IMR-90 (cell line): ENCODE measurements around the gene PLA2G4B. TPM values are rescaled to one million over a fixed set of nuclear protein-coding genes. Genes with fewer than 3 reads are reported as not detected.

Experiments
- ATAC-seq: fragments of 200-7000 bp; cut with Tn5 transposase; 2 replicates; pipeline ENCODE4 v1.9.1; 2020; ENCODE audit warnings: low read depth, mild to moderate bottlenecking, moderate library complexity
- BruUV-seq: library from RNA; stranded (reverse); fragments of 400-500 nt; replicated peaks from 2 replicates; lab custom pipeline; 2021; lab: Mats Ljungman, UMichigan
- CTCF ChIA-PET: fragments of 300-600 bp; formaldehyde crosslinking; extraction: SDS; loops from one replicate; lab custom pipeline; 2021; ENCODE audit warnings: antibody characterized with exemption; lab: Yijun Ruan, JAX
- POLR2A ChIA-PET: fragments of 300-600 bp; sonication (Branson Sonifier 250); formaldehyde crosslinking; loops from one replicate; lab custom pipeline; 2022; ENCODE audit warnings: antibody characterized with exemption; ENCODE audit not compliant: unreplicated experiment; lab: Charles Lee
- DNase-seq: peaks from one replicate; pipeline ENCODE4 v3.0.0; 2013
- H2AFZ ChIP-seq: replicated peaks from 2 replicates; pipeline ENCODE3; 2013; ENCODE audit warnings: low read length, mild to moderate bottlenecking; ENCODE audit not compliant: poor library complexity
- H2AK5ac ChIP-seq: 2 replicates; pipeline ENCODE4 v1.6.1; 2013; ENCODE audit warnings: low read depth, low read length, inconsistent platforms
- H2AK9ac ChIP-seq: replicated peaks from 2 replicates; pipeline ENCODE3; 2013; ENCODE audit warnings: mild to moderate bottlenecking, low read depth, low read length, moderate library complexity; ENCODE audit not compliant: poor library complexity
- H2BK120ac ChIP-seq: 2 replicates; pipeline ENCODE4 v1.6.1; 2013; ENCODE audit warnings: low read depth, low read length, inconsistent platforms
- H2BK15ac ChIP-seq: 3 replicates; pipeline ENCODE4 v1.6.1; 2013; ENCODE audit warnings: low read depth, low read length, inconsistent platforms
- H2BK20ac ChIP-seq: 2 replicates; pipeline ENCODE4 v1.6.1; 2013; ENCODE audit warnings: low read depth, mild to moderate bottlenecking, inconsistent platforms, low read length, moderate library complexity
- H2BK5ac ChIP-seq: 2 replicates; pipeline ENCODE4 v1.6.1; 2013; ENCODE audit warnings: mild to moderate bottlenecking, low read depth, low read length, inconsistent platforms; ENCODE audit not compliant: poor library complexity, severe bottlenecking
- H3K14ac ChIP-seq: replicated peaks from 2 replicates; pipeline ENCODE4 v1.6.1; 2013; ENCODE audit warnings: low read depth, low read length, inconsistent platforms
- H3K18ac ChIP-seq: 2 replicates; pipeline ENCODE4 v1.6.1; 2013; ENCODE audit warnings: low read depth, low read length, control low read depth
- H3K23ac ChIP-seq: 2 replicates; pipeline ENCODE4 v1.6.1; 2013; ENCODE audit warnings: low read depth, low read length, inconsistent platforms
- H3K27ac ChIP-seq: 2 replicates; pipeline ENCODE4 v1.5.1; 2013; ENCODE audit warnings: mild to moderate bottlenecking, control low read depth, low read length; ENCODE audit not compliant: insufficient read depth
- H3K27me3 ChIP-seq: 2 replicates; pipeline ENCODE4 v1.6.1; 2013; ENCODE audit warnings: low read length; ENCODE audit not compliant: control insufficient read depth, insufficient read depth
- H3K36me3 ChIP-seq: 2 replicates; pipeline ENCODE4 v1.6.1; 2013; ENCODE audit warnings: low read length, mixed read lengths; ENCODE audit not compliant: control insufficient read depth, insufficient read depth
- H3K4ac ChIP-seq: 2 replicates; pipeline ENCODE4 v1.6.1; 2013; ENCODE audit warnings: low read depth, low read length, inconsistent platforms
- H3K4me1 ChIP-seq: 2 replicates; pipeline ENCODE4 v1.6.1; 2013; ENCODE audit warnings: low read length, mixed read lengths; ENCODE audit not compliant: control insufficient read depth, insufficient read depth
- H3K4me2 ChIP-seq: 2 replicates; pipeline ENCODE4 v1.6.1; 2013; ENCODE audit warnings: low read depth, mild to moderate bottlenecking, control low read depth, low read length, moderate library complexity
- H3K4me3 ChIP-seq: 2 replicates; pipeline ENCODE4 v1.5.1; 2013; ENCODE audit warnings: low read depth, mild to moderate bottlenecking, control low read depth, low read length, moderate library complexity; ENCODE audit not compliant: insufficient read depth
- H3K56ac ChIP-seq: 2 replicates; pipeline ENCODE4 v1.6.1; 2013; ENCODE audit warnings: low read length, inconsistent platforms; ENCODE audit not compliant: insufficient read depth; ENCODE audit errors: extremely low read depth
- H3K79me1 ChIP-seq, 2 experiments: 2 replicates each; pipeline ENCODE4 v1.6.1; 2013; ENCODE audit warnings: low read length in 2 of 2, inconsistent platforms in 1 of 2, low read depth in 1 of 2
- H3K9ac ChIP-seq: 2 replicates; pipeline ENCODE4 v1.6.1; 2013; ENCODE audit warnings: low read depth, low read length, control low read depth
- H3K9me1 ChIP-seq: 2 replicates; pipeline ENCODE4 v1.6.1; 2013; ENCODE audit warnings: low read length, inconsistent platforms; ENCODE audit not compliant: insufficient read depth
- H3K9me3 ChIP-seq: 2 replicates; pipeline ENCODE4 v1.6.1; 2013; ENCODE audit warnings: low read length; ENCODE audit not compliant: control insufficient read depth, insufficient read depth
- H4K20me1 ChIP-seq: 2 replicates; pipeline ENCODE4 v1.6.1; 2013; ENCODE audit warnings: low read length, inconsistent platforms; ENCODE audit not compliant: insufficient read depth
- H4K5ac ChIP-seq: 2 replicates; pipeline ENCODE4 v1.6.1; 2013; ENCODE audit warnings: mild to moderate bottlenecking, low read depth, low read length, control low read depth
- H4K8ac ChIP-seq, 2 experiments: 2 replicates each; pipeline ENCODE4 v1.6.1; 2013; ENCODE audit warnings: low read depth in 2 of 2, low read length in 2 of 2, control low read depth in 1 of 2, inconsistent platforms in 1 of 2
- H4K91ac ChIP-seq: 2 replicates; pipeline ENCODE4 v1.6.1; 2013; ENCODE audit warnings: low read depth, low read length, inconsistent platforms; ENCODE audit not compliant: insufficient read depth
- CEBPB ChIP-seq: IDR thresholded peaks from 2 replicates; pipeline ENCODE4 v1.6.1; 2012; ENCODE audit warnings: low read depth, low read length, improper control_type of control experiment
- CHD1 ChIP-seq: IDR thresholded peaks from 2 replicates; pipeline ENCODE4 v1.6.1; 2012; ENCODE audit warnings: low read depth, low read length, improper control_type of control experiment
- MAFK ChIP-seq: IDR thresholded peaks from 2 replicates; pipeline ENCODE4 v1.6.1; 2012; ENCODE audit warnings: low read depth, low read length, improper control_type of control experiment
- RFX5 ChIP-seq: IDR thresholded peaks from 2 replicates; pipeline ENCODE4 v1.8.0; 2012; ENCODE audit warnings: low read depth, mild to moderate bottlenecking, low read length, moderate library complexity
- WGBS, 2 experiments: methylation state at CpG; one replicate each; pipeline versions ENCODE4 v1.1.5 to v1.1.7; 2013; ENCODE audit warnings: missing lambda C conversion rate in 2 of 2; ENCODE audit not compliant: insufficient read length in 1 of 2; ENCODE audit errors: extremely low coverage in 2 of 2; 5-methylcytosine and 5-hydroxymethylcytosine counted together
- dilution Hi-C: fragments of 300-500 bp; cut with HindIII; formaldehyde crosslinking; loops from one replicate; pipeline ENCODE4 v1.14.3; 2018; ENCODE audit warnings: low sequenced_read_pairs; ENCODE audit not compliant: unreplicated experiment
- in situ Hi-C: fragments of 300-500 bp; cut with MboI; formaldehyde crosslinking; loops from 3 replicates; pipeline ENCODE4 v1.14.3; 2019; ENCODE audit warnings: low sequenced_read_pairs, inconsistent platforms, mixed read lengths
- intact Hi-C: fragments of 100-400 bp; cut with micrococcal nuclease; formaldehyde crosslinking; loops from 2 replicates; pipeline ENCODE4 v1.10.0; 2022
- polyA plus RNA-seq, 3 experiments: library from polyadenylated mRNA; depleted of rRNA; stranded (reverse); fragments of >200 nt; gene quantifications; 2 replicates each; pipeline ENCODE4 v1.2.3, GENCODE V29; 2012; ENCODE audit warnings: low replicate concordance in 1 of 3
- total RNA-seq: library from RNA; depleted of rRNA; stranded (reverse); fragments of >200 nt; gene quantifications from 2 replicates; pipeline ENCODE4 v1.2.3, GENCODE V29; 2012

The PLA2G4B gene
- total and polyA plus RNA-seq, 2 of the 4 experiments (the other 2 are of a cell fraction) = 0.18 to 3.1 TPM

DNA sequence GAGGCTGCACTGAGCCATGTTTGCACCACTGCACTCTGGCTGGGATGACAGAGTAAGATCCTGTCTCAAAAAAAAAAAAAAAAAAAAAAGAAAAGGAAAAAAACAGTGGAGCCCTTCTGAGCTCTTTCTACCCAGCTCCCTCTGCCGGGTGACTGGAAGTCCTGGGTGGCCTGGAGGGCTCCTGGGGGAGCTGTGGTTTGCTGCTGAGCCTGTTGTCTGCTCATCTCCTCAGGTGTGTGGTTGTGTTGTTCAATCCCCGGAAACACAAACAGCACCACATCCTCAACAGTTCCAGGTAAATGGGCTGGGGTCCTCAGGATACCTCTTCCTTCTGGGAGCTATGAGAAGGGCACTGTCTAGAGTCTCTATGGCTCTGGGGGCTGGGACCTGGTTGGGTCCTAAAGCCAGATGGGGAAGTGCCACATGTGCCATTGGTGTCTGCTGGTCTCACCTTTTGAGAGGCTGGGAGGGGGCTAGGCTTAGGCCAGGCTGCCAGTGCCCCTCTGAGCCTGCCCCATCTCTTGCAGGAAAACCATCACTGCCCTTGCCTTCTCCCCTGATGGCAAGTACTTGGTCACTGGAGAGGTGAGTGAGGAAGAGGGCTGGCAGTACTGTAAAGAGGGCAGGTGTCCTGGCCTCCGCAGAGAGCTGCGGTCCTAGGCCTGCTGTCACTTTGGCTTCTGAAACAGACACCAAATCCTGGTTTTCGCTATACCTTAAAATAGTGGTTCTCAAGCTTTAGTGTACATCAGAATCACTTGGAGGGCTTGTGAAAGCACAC, 27.8 kb upstream of the PLA2G4B start:
- H3K27me3 ChIP-seq = no peaks in the 10 kb centered on the region
- no peak overlapping the region for H3K4me2 ChIP-seq
- no peaks in the 10 kb centered on the region for H3K9me3 ChIP-seq
- H2AFZ ChIP-seq = peak overlapping the region; percentile 46
- POLR2A ChIA-PET = interaction anchor here (0.6 kb wide), 1 partner anchor 38 kb away, joined by 3 read pairs; no protein-coding TSS in a partner anchor
- no peak overlapping the region; the same call in none of the 2 replicates for H2AK5ac ChIP-seq
- H4K5ac ChIP-seq = no peak overlapping the region
- no peak overlapping the region for H3K9ac ChIP-seq
- no peak overlapping the region for H3K14ac ChIP-seq
- H3K4ac ChIP-seq = no peak overlapping the region; the same call in 1 of the 2 replicates
- no peak overlapping the region for H3K56ac ChIP-seq
- dilution Hi-C loops (no loop called here), intact Hi-C loops (loop anchor here (1.0 to 10.0 kb wide), 5 partner anchors 37 to 346 kb away; partner anchors contain the start of gene MAPKBP1), in situ Hi-C loops (loop anchor here (5.0 kb wide), 1 partner anchor 39 kb away; the partner anchor contains the start of gene MAPKBP1)
- CTCF ChIA-PET = interaction anchor here (0.6 to 4.5 kb wide), 6 partner anchors 9 to 296 kb away, joined by 3 to 54 read pairs (median 4); partner anchors contain the start of gene MAPKBP1
- ATAC-seq (peak; percentile 36; the same call in 1 of the 2 replicates), DNase-seq (no peak)
- H2BK120ac ChIP-seq = no peak overlapping the region; the same call in 1 of the 2 replicates
- H3K23ac ChIP-seq = no peak overlapping the region
- H4K91ac ChIP-seq = no peak overlapping the region
- WGBS, 2 experiments = 80% methylated on average over 1 of the region's 5 CpGs; no CpG with 5 or more reads in 1 of the 2 experiments
- H4K8ac ChIP-seq = no peak overlapping the region
- H2BK15ac ChIP-seq = no peak overlapping the region; the same call in 2 of the 3 replicates
- no TSS peak for BruUV-seq
- H3K4me3 ChIP-seq = no peak overlapping the region
- TF ChIP-seq CEBPB (no peak), MAFK (no peak), RFX5 (no peak), CHD1 (no peak)
- H2BK20ac ChIP-seq = no peak overlapping the region
- peaks cover 3% of the 10 kb centered on the region for H3K4me1 ChIP-seq
- peaks cover 12% of the 10 kb centered on the region; the same call in 1 of the 2 replicates for H3K9me1 ChIP-seq
- no peak overlapping the region for H3K27ac ChIP-seq
- H3K36me3 ChIP-seq = peaks cover 18% of the 10 kb centered on the region; the same call in 1 of the 2 replicates
- H3K79me1 ChIP-seq = peaks cover 13 to 51% of the 10 kb centered on the region in 2 experiments; a peak in 3 of 4 replicates
- H3K18ac ChIP-seq = no peak overlapping the region
- H4K20me1 ChIP-seq = peaks cover 13% of the 10 kb centered on the region; the same call in 1 of the 2 replicates
- H2BK5ac ChIP-seq = no peak overlapping the region
- peak overlapping the region; percentile 84 for H2AK9ac ChIP-seq
